Breast epithelium (tissue), 3 donors: ENCODE results near the gene GOLGA1.
"Not testable (repeated sequence)": the region's sequence is repeated elsewhere in the genome, so short reads cannot be mapped to it uniquely, and the experiment has no call there.

Experiments
- POLR2A ChIP-seq: fragments of 450-650 bp; IDR thresholded peaks from one replicate; pipeline ENCODE4 v1.6.1; 2016; ENCODE audit warnings: antibody characterized with exemption, mild to moderate bottlenecking, moderate library complexity
- POLR2AphosphoS5 ChIP-seq, 3 donors: sonication (generic); formaldehyde crosslinking; IDR thresholded peaks; one replicate each; pipeline ENCODE4 v1.6.1; 2017; ENCODE audit warnings: antibody characterized with exemption in 3 of 3
- TF ChIP-seq, protein P1 (sequence below), 3 donors: fragments of 450-650 bp; IDR thresholded peaks; one replicate each; pipeline ENCODE4 v1.5.1; 2016 to 2017; ENCODE audit warnings: antibody characterized with exemption in 3 of 3, mild to moderate bottlenecking in 3 of 3, moderate library complexity in 3 of 3

DNA sequence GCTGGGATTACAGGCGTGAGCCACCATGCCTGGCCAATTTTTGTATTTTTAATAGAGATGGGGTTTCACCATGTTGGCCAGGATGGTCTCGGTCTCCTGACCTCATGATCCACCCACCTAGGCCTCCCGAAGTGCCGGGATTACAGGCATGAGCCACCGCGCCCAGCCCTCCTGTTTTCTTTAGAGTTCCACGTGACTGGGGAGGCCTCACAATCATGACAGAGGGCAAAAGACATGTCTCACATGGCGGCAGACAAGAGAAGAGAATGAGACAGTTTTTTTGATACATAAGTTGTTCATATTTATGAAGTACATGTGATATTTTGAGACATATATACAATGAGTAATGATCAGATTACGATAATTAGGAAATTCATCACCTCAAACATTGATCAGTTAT lies 94.4 kb downstream of the GOLGA1 start:
- not testable (repeated sequence) for TF ChIP-seq POLR2AphosphoS5 (IDR thresholded peaks at IDR 0.05); POLR2A
- TF ChIP-seq, protein P1, sequence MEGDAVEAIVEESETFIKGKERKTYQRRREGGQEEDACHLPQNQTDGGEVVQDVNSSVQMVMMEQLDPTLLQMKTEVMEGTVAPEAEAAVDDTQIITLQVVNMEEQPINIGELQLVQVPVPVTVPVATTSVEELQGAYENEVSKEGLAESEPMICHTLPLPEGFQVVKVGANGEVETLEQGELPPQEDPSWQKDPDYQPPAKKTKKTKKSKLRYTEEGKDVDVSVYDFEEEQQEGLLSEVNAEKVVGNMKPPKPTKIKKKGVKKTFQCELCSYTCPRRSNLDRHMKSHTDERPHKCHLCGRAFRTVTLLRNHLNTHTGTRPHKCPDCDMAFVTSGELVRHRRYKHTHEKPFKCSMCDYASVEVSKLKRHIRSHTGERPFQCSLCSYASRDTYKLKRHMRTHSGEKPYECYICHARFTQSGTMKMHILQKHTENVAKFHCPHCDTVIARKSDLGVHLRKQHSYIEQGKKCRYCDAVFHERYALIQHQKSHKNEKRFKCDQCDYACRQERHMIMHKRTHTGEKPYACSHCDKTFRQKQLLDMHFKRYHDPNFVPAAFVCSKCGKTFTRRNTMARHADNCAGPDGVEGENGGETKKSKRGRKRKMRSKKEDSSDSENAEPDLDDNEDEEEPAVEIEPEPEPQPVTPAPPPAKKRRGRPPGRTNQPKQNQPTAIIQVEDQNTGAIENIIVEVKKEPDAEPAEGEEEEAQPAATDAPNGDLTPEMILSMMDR (IDR thresholded peaks at IDR 0.05): not testable (repeated sequence)
